HCT116 (cell line): Measurements from ENCODE around the gene ANKS1A. TPM values are rescaled to one million over a fixed set of nuclear protein-coding genes. Genes with fewer than 3 reads are reported as not detected.

Source experiments
- ATAC-seq: fragments of 200-7000 bp; cut with Tn5 transposase; 2 replicates; pipeline ENCODE4 v1.9.1; 2020; ENCODE audit warnings: mild to moderate bottlenecking, moderate library complexity
- BruUV-seq: library from RNA; stranded (reverse); fragments of 400-500 nt; replicated peaks from 2 replicates; lab custom pipeline; 2021; lab: Mats Ljungman, UMichigan
- CTCF ChIA-PET: fragments of 300-600 bp; sonication (Branson Sonifier 250); formaldehyde crosslinking; loops from one replicate; lab custom pipeline; 2021; ENCODE audit warnings: antibody characterized with exemption; lab: Charles Lee
- POLR2A ChIA-PET: fragments of 300-600, 350-600 bp; sonication (Branson Sonifier 250); formaldehyde crosslinking; loops from one replicate; lab custom pipeline; 2021; ENCODE audit warnings: antibody characterized with exemption; lab: Charles Lee
- RAD21 ChIA-PET, 2 experiments: fragments of 300-600 bp; sonication (Branson Sonifier 250); formaldehyde crosslinking; loops; one replicate each; lab custom pipeline; 2023; ENCODE audit warnings: low total read pairs in 2 of 2; ENCODE audit not compliant: uncharacterized antibody in 2 of 2, unreplicated experiment in 2 of 2, low non-redundant PET in 1 of 2; lab: Charles Lee
- DNase-seq: peaks from one replicate; pipeline ENCODE4 v3.0.0-alpha.2; 2010; ENCODE audit warnings: low read depth, low spot score
- H2AFZ ChIP-seq: fragments of 200-600 bp; shearing (Covaris generic), sonication (generic); 2 replicates; pipeline ENCODE4 v1.6.1; 2017; ENCODE audit warnings: low read depth, mixed run types, mixed read lengths, antibody characterized with exemption, low read length; ENCODE audit not compliant: poor library complexity, severe bottlenecking
- H3K27ac ChIP-seq: 2 replicates; pipeline ENCODE4 v1.5.1; 2012; ENCODE audit warnings: low read depth, low read length
- H3K27me3 ChIP-seq: fragments of 200-600 bp; sonication (generic); 2 replicates; pipeline ENCODE4 v1.6.1; 2016; ENCODE audit warnings: mixed run types, low read length, mixed read lengths; ENCODE audit not compliant: insufficient read depth
- H3K36me3 ChIP-seq, 2 experiments: fragments of 200-500 bp in 1 of 2; fragments of 200-600 bp in 1 of 2; sonication (Bioruptor generic) in 1 of 2; sonication (generic) in 1 of 2; 2 replicates each; pipeline versions ENCODE4 v1.5.1 to v1.6.1; 2014 to 2016; ENCODE audit warnings: low read length in 2 of 2, inconsistent platforms in 1 of 2, mixed read lengths in 1 of 2, mixed run types in 1 of 2; ENCODE audit not compliant: insufficient read depth in 2 of 2, control insufficient read depth in 1 of 2
- H3K4me1 ChIP-seq, 2 experiments: fragments of 200-600 bp in 1 of 2; sonication (generic) in 1 of 2; 2 replicates each; pipeline versions ENCODE4 v1.5.1 to v1.6.1; 2012 to 2017; ENCODE audit warnings: low read length in 2 of 2, inconsistent platforms in 1 of 2, mild to moderate bottlenecking in 1 of 2, mixed read lengths in 1 of 2, mixed run types in 1 of 2, moderate library complexity in 1 of 2; ENCODE audit not compliant: insufficient read depth in 2 of 2, control insufficient read depth in 1 of 2
- H3K4me2 ChIP-seq: fragments of 200-600 bp; sonication (generic); 2 replicates; pipeline ENCODE4 v1.6.1; 2017; ENCODE audit warnings: mixed run types, low read length, mixed read lengths
- H3K4me3 ChIP-seq, 2 experiments: fragments of 200-600 bp in 1 of 2; sonication (generic) in 1 of 2; replicated peaks in 1 of 2; 2 replicates each; pipeline ENCODE4 v1.5.1; 2011 to 2016; ENCODE audit warnings: low read length in 2 of 2, control low read depth in 1 of 2, low read depth in 1 of 2, mild to moderate bottlenecking in 1 of 2, mixed read lengths in 1 of 2, mixed run types in 1 of 2
- H3K79me2 ChIP-seq: fragments of 200-600 bp; sonication (generic); 2 replicates; pipeline ENCODE4 v1.6.1; 2017; ENCODE audit warnings: mild to moderate bottlenecking, mixed run types, low read length, moderate library complexity, mixed read lengths; ENCODE audit not compliant: insufficient read depth
- H3K9ac ChIP-seq: fragments of 200-600 bp; sonication (generic); 2 replicates; pipeline ENCODE4 v1.6.1; 2016; ENCODE audit warnings: low read length, mixed read lengths
- H3K9me2 ChIP-seq: fragments of 200-600 bp; sonication (generic), shearing (Covaris generic); 2 replicates; pipeline ENCODE4 v1.6.1; 2017; ENCODE audit warnings: mixed run types, mild to moderate bottlenecking, moderate library complexity; ENCODE audit not compliant: insufficient read depth
- H3K9me3 ChIP-seq, 2 experiments: fragments of 200-500 bp in 1 of 2; fragments of 200-600 bp in 1 of 2; sonication (Bioruptor generic) in 1 of 2; sonication (generic) in 1 of 2; 2 replicates each; pipeline ENCODE4 v1.6.1; 2014 to 2017; ENCODE audit warnings: low read length in 2 of 2, mixed read lengths in 2 of 2, inconsistent platforms in 1 of 2, low read depth in 1 of 2, mild to moderate bottlenecking in 1 of 2, mixed run types in 1 of 2, moderate library complexity in 1 of 2; ENCODE audit not compliant: control insufficient read depth in 1 of 2, insufficient read depth in 1 of 2
- H4K20me1 ChIP-seq: fragments of 200-600 bp; sonication (generic), shearing (Covaris generic); 2 replicates; pipeline ENCODE4 v1.6.1; 2017; ENCODE audit warnings: mixed run types, mild to moderate bottlenecking, moderate library complexity; ENCODE audit not compliant: insufficient read depth
- CBX3 ChIP-seq: IDR thresholded peaks from 2 replicates; pipeline ENCODE4 v1.6.1; 2012; ENCODE audit warnings: low read depth
- CTCF ChIP-seq, 3 experiments: fragments of 200-600 bp in 1 of 3; sonication (generic) in 1 of 3; IDR thresholded peaks in 2 of 3; conservative IDR thresholded peaks in 1 of 3; 2 replicates each; pipeline ENCODE4 v1.5.1; 2012 to 2017; ENCODE audit warnings: low read depth in 2 of 3, low read length in 2 of 3, antibody characterized with exemption in 1 of 3, borderline replicate concordance in 1 of 3, control low read depth in 1 of 3, mild to moderate bottlenecking in 1 of 3, mixed read lengths in 1 of 3, mixed run types in 1 of 3, moderate library complexity in 1 of 3; ENCODE audit not compliant: insufficient read depth in 1 of 3
- ELF1 ChIP-seq: IDR thresholded peaks from 2 replicates; pipeline ENCODE4 v1.6.1; 2012; ENCODE audit warnings: low read depth, borderline replicate concordance
- EZH2 ChIP-seq: fragments of 200-600 bp; sonication (generic); IDR thresholded peaks from 2 replicates; pipeline ENCODE4 v1.6.1; 2017; ENCODE audit warnings: antibody characterized with exemption, mixed run types
- POLR2AphosphoS5 ChIP-seq: IDR thresholded peaks from 2 replicates; pipeline ENCODE4 v1.6.1; 2011; ENCODE audit warnings: mild to moderate bottlenecking, low read depth, low read length, moderate library complexity
- REST ChIP-seq: IDR thresholded peaks from 2 replicates; pipeline ENCODE4 v1.6.1; 2012; ENCODE audit warnings: low read depth
- SRF ChIP-seq: IDR thresholded peaks from 2 replicates; pipeline ENCODE4 v1.6.1; 2012; ENCODE audit warnings: low read depth
- TCF7L2 ChIP-seq: IDR thresholded peaks from 2 replicates; pipeline ENCODE4 v1.7.0; 2011; ENCODE audit warnings: borderline replicate concordance, inconsistent platforms; ENCODE audit not compliant: insufficient read depth, insufficient read length; ENCODE audit errors: extremely low read depth
- ZBTB33 ChIP-seq: IDR thresholded peaks from 2 replicates; pipeline ENCODE4 v1.6.1; 2011; ENCODE audit warnings: mild to moderate bottlenecking, low read length, moderate library complexity; ENCODE audit not compliant: insufficient replicate concordance; ENCODE audit errors: extremely low read depth
- ZFX ChIP-seq: fragments of 450-650 bp; IDR thresholded peaks from 2 replicates; pipeline ENCODE4 v1.6.1; 2017
- ZNF274 ChIP-seq: fragments of 200-500 bp; sonication (Bioruptor generic); IDR thresholded peaks from 2 replicates; pipeline ENCODE4 v1.6.1; 2014; ENCODE audit warnings: mild to moderate bottlenecking, low read depth, low read length, inconsistent platforms
- intact Hi-C: fragments of 100-400 bp; cut with micrococcal nuclease; formaldehyde crosslinking; loops from 2 replicates; pipeline ENCODE4 v1.10.0; 2022
- total RNA-seq: library from RNA; stranded (reverse); gene quantifications from one replicate; pipeline ENCODE4 v1.2.1, GENCODE V29; 2021; ENCODE audit not compliant: unreplicated experiment

The ANKS1A gene
- total RNA-seq, 1 experiment from 2014 or later, result 20.6 TPM

DNA sequence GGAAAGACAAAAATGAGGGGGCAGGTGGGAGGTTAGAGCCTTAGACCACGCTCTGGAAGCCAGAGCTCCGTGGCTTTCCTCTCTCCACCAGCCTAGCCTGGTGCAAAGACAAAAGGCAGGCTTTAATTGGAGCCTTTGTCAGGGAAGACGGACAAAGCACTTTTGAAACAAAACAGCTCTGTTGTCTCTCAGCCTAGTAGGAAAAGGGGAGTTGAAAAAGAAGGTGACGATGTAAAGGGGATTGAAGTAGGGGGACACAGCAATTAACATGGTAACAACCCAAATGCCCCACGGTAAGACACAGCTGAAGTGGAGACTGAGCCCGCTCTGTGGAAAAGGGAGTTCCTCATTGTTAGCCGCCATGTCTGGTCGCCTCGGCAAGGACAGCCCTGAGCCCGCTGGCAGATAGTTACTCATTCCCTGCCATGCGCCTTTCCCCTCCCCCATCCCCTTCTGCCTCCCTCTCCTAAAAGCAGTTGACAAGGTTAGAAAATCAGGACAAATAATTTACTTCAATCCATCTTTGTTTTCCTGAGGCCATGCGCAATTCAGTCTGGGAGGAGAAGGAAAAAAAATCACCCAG, 159.1 kb downstream of the ANKS1A start (continued):
- TF ChIP-seq REST (no peak), ZNF274 (no peak), ZFX (no peak), CBX3 (no peak), SRF (no peak), ELF1 (no peak), POLR2AphosphoS5 (no peak), ZBTB33 (no peak)

- Histone ChIP-seq H3K79me2 (no peaks in the 10 kb centered on the region), H3K36me3 (no peaks in the 10 kb centered on the region), H3K27me3 (no peaks in the 10 kb centered on the region), H2AFZ (no peak overlapping the region), H4K20me1 (no peaks in the 10 kb centered on the region)
- POLR2A ChIA-PET, result no interaction called here
- RAD21 ChIA-PET, result no interaction called here
- no TSS peak for BruUV-seq
- no peak; the same call in 1 of the 2 replicates for ATAC-seq
- TF ChIP-seq TCF7L2 (no peak), CTCF (IDR thresholded peaks at IDR 0.05 in 2 of 3, conservative IDR thresholded peaks at IDR 0.05 in 1 of 3; ENCODE audit: borderline replicate concordance in 1 of 3, insufficient read depth in 1 of 3, low read depth in 2 of 3, low read length in 2 of 3) (peak in 2 of 3 experiments; percentile 22 to 24; a peak in 2 of 6 replicates), EZH2 (no peak)
- TF ChIP-seq, all 23 proteins: peak for 1
- Histone ChIP-seq H3K4me1 (no peaks in the 10 kb centered on the region), H3K27ac (no peak overlapping the region), H3K9me3 (no peaks in the 10 kb centered on the region), H3K4me2 (no peak overlapping the region), H3K9ac (no peak overlapping the region), H3K4me3 (no peak overlapping the region), H3K9me2 (no peaks in the 10 kb centered on the region)
- intact Hi-C loops, result no loop called here
- CTCF ChIA-PET, result no interaction called here
- no peak for DNase-seq
These were observed 159.6 kb downstream of the ANKS1A start for GRCh38 chr6:35048631-35049083.
